Neural crest cell (in vitro differentiated cells): ENCODE data around the gene CERKL. TPM values are rescaled to one million over a fixed set of nuclear protein-coding genes. Genes with fewer than 3 reads are reported as not detected.

Experiments used
- DNase-seq: peaks from one replicate; pipeline ENCODE4 v3.0.0; 2021; ENCODE audit warnings: low read depth, mixed read lengths, low spot score
- H3K27ac Mint-ChIP-seq: one replicate; pipeline ENCODE4 v1.8.0; 2021; ENCODE audit warnings: mild to moderate bottlenecking, mixed read lengths; ENCODE audit not compliant: unreplicated experiment
- H3K27me3 Mint-ChIP-seq: 2 replicates; pipeline ENCODE4 v1.8.0; 2021; ENCODE audit warnings: low read depth, mild to moderate bottlenecking, mixed read lengths
- H3K36me3 Mint-ChIP-seq: 2 replicates; pipeline ENCODE4 v1.8.0; 2021; ENCODE audit warnings: low read depth, mild to moderate bottlenecking, mixed read lengths
- H3K4me1 Mint-ChIP-seq: 2 replicates; pipeline ENCODE4 v1.8.0; 2021; ENCODE audit warnings: mixed read lengths
- H3K4me3 Mint-ChIP-seq: one replicate; pipeline ENCODE4 v1.8.0; 2021; ENCODE audit warnings: mild to moderate bottlenecking, mixed read lengths
- H3K9me3 Mint-ChIP-seq: 2 replicates; pipeline ENCODE4 v1.8.0; 2021; ENCODE audit warnings: mixed read lengths
- total RNA-seq: library from RNA; stranded (reverse); gene quantifications from 2 replicates; pipeline ENCODE4 v1.2.1, GENCODE V29; 2021
- TF ChIP-seq, protein P1 (sequence below): fragments of 200-600 bp; sonication (generic); conservative IDR thresholded peaks from 2 replicates; pipeline ENCODE4 v1.5.0; 2021; ENCODE audit warnings: antibody characterized with exemption, mild to moderate bottlenecking

The CERKL gene
- total RNA-seq, 1 donor from 2014 or later: 0.28 TPM

GRCh38 chr2:181607629-181608590 is 49.0 kb downstream of the CERKL start:
- no peak overlapping the region for H3K4me3 Mint-ChIP-seq
- TF ChIP-seq, protein P1, sequence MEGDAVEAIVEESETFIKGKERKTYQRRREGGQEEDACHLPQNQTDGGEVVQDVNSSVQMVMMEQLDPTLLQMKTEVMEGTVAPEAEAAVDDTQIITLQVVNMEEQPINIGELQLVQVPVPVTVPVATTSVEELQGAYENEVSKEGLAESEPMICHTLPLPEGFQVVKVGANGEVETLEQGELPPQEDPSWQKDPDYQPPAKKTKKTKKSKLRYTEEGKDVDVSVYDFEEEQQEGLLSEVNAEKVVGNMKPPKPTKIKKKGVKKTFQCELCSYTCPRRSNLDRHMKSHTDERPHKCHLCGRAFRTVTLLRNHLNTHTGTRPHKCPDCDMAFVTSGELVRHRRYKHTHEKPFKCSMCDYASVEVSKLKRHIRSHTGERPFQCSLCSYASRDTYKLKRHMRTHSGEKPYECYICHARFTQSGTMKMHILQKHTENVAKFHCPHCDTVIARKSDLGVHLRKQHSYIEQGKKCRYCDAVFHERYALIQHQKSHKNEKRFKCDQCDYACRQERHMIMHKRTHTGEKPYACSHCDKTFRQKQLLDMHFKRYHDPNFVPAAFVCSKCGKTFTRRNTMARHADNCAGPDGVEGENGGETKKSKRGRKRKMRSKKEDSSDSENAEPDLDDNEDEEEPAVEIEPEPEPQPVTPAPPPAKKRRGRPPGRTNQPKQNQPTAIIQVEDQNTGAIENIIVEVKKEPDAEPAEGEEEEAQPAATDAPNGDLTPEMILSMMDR: no peak
- H3K27ac Mint-ChIP-seq: no peak overlapping the region
- peaks cover 4% of the 10 kb centered on the region for H3K9me3 Mint-ChIP-seq
- no peaks in the 10 kb centered on the region for H3K4me1 Mint-ChIP-seq
- no peaks in the 10 kb centered on the region for H3K36me3 Mint-ChIP-seq
- peaks cover 3% of the 10 kb centered on the region for H3K27me3 Mint-ChIP-seq
- DNase-seq: no peak

DNA sequence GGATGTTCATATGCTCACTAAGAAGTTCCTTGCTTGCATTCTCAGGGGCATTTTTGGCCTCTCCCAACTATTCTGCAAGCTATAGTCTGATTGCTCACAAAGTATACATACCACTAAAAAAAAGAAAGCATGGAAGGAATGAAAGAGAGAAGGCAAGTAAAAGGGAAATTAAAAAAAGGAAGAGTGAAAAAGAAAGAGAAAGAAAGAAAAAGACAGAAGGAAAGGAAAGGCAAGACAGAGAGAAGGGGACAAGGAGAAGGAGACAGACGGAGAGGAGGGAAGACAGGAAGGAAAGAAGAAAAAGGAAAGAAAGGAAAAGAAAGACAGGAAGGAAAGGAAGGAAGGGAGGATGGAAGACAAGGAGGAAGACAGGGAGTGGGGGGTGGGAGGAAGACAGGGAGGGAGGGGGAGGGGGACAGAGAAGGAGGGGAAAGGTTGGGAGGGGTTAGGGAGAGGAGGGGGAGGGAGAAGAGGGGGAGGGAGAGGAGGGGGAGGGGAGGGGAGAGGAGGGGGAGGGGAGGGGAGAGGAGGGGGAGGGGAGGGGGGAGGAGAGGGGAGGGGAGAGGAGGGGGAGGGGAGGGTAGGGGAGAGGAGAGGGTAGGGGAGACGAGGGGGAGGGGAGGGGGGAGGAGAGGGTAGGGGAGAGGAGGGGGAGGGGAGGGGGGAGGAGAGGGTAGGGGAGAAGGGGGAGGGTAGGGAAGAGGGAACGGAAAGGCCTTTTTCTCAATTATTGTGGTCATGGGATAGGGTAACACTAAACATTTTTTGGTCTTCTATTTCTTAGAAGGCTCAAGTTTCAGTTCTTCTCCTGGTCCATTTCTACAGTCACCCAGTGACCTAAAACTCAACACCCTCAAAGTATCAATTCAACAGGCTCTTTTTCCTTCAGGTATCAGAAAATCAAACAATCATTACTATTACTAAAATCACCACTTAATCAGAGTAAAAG is 50.7 kb downstream of the CERKL start:
- TF ChIP-seq, protein P1: no peak
- peaks cover 3% of the 10 kb centered on the region for H3K27me3 Mint-ChIP-seq
- H3K4me1 Mint-ChIP-seq: no peaks in the 10 kb centered on the region
- peaks cover 6% of the 10 kb centered on the region for H3K9me3 Mint-ChIP-seq
- H3K36me3 Mint-ChIP-seq: no peaks in the 10 kb centered on the region
- DNase-seq: no peak
- no peak overlapping the region for H3K27ac Mint-ChIP-seq
- no peak overlapping the region for H3K4me3 Mint-ChIP-seq

DNA sequence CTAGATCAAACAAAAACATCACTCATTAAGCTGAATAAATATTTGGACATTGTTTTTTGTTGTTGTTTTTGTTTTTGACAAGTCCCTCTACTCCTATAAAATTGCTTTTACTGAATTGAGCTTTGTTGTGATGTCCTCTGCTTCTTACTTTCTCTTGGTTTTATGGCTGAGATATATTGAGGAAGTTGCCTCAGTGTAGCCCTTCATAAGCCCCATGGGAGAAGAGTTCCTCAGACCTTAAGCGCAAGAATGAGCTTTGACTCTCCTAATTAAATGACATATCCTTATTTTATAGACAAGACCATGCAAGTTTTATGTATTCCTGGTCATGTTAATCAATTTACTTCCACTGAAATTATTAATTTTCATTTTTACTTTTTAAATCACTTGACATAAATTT is 54.9 kb downstream of the CERKL start:
- H3K27me3 Mint-ChIP-seq: peaks cover 3% of the 10 kb centered on the region
- H3K27ac Mint-ChIP-seq: no peak overlapping the region
- peaks cover 11% of the 10 kb centered on the region for H3K9me3 Mint-ChIP-seq
- no peak overlapping the region for H3K4me3 Mint-ChIP-seq
- no peak for DNase-seq
- no peaks in the 10 kb centered on the region for H3K36me3 Mint-ChIP-seq
- TF ChIP-seq, protein P1: no peak
- no peaks in the 10 kb centered on the region for H3K4me1 Mint-ChIP-seq

DNA sequence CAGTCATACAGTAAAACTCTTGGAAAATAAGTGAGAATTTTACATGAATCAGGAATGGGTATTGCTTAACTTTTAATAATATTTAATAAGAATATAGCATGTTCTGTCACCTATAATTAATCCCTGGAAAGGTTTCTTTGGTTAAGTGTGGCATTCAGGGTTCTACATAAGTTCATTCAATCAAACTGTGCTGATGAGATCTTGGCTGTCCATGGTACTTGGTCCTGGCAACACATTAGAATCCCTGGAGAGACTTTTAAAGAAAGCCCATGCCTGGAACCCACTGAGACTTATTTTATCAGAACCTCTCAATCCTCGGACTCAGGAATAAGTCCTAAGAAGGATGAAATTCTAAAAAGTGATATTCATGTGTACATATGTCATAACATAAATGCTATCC is 60.3 kb downstream of the CERKL start:
- Mint-ChIP-seq H3K27me3 (peaks cover 15% of the 10 kb centered on the region), H3K27ac (no peak overlapping the region)
- TF ChIP-seq, protein P1: no peak

GRCh38 chr2:181594322-181594721 is 62.6 kb downstream of the CERKL start:
- Mint-ChIP-seq H3K27ac (no peak overlapping the region), H3K9me3 (peaks cover 2% of the 10 kb centered on the region)
- TF ChIP-seq, protein P1: no peak

More for the DNA sequence above, 60.3 kb downstream of the CERKL start:
- Mint-ChIP-seq H3K4me3 (no peak overlapping the region), H3K9me3 (peaks cover 4% of the 10 kb centered on the region), H3K4me1 (no peaks in the 10 kb centered on the region), H3K36me3 (no peaks in the 10 kb centered on the region)
- DNase-seq: no peak

More at GRCh38 chr2:181594322-181594721, 62.6 kb downstream of the CERKL start:
- Mint-ChIP-seq H3K4me3 (no peak overlapping the region), H3K27me3 (peaks cover 17% of the 10 kb centered on the region), H3K36me3 (no peaks in the 10 kb centered on the region), H3K4me1 (no peaks in the 10 kb centered on the region)
- no peak for DNase-seq
